ENCODE measurements around the gene IGFL4.

Gene IGFL4

GRCh38 chr19:46009530-46010510, 31.0 kb downstream of the IGFL4 start:
- H3K27ac ChIP-seq, result no peak overlapping the region
- DNase-seq (ENCODE audit: low spot score), result no peak
- TF ChIP-seq CTCF (conservative IDR thresholded peaks at IDR 0.05; ENCODE audit: low read depth), result peak; percentile 88
- ChIA-PET CTCF (interaction anchor here (0.5 to 1.6 kb wide), 11 partner anchors 11 to 700 kb away, joined by 3 to 8 read pairs (median 3); no protein-coding TSS in a partner anchor), POLR2A (ENCODE audit: low non-redundant PET) (no interaction called here)

DNA sequence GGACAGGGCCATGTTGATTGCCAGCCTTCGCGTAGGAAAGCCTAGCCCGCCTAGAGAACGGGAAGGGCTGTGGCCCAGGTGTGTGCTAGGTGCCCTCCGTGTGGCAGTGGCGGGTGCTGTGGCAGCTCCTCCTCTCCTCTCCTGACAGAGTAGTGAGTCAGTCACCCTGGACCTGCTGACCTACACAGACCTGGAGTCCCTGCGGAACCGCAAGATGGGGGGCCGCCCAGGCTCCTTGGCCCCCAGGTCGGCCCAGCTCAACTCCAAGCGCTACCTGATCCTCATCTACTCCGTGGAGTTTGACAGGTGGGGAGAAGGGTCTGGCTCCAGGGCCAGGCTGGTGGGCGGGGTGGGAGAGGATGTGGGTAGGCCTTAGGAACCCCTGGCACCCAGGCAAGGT, 34.4 kb downstream of the IGFL4 start:
- no peak overlapping the region for H3K27ac ChIP-seq
- no peak for TF ChIP-seq CTCF (conservative IDR thresholded peaks at IDR 0.05; ENCODE audit: low read depth)
- CTCF ChIA-PET, result interaction anchor here (0.6 kb wide), 1 partner anchor 624 kb away, joined by 3 read pairs; no protein-coding TSS in a partner anchor
- POLR2A ChIA-PET (ENCODE audit: low non-redundant PET), result no interaction called here
- DNase-seq (ENCODE audit: low spot score), result no peak

- DNase-seq (ENCODE audit: low spot score), result no peak
- ChIA-PET CTCF (no interaction called here), POLR2A (ENCODE audit: low non-redundant PET) (interaction anchor here (0.6 kb wide), 1 partner anchor 54 kb away, joined by 3 read pairs; no protein-coding TSS in a partner anchor)
- H3K27ac ChIP-seq, result peak overlapping the region; percentile 24; the same call in 1 of the 2 replicates
- no peak for TF ChIP-seq CTCF (conservative IDR thresholded peaks at IDR 0.05; ENCODE audit: low read depth)
These were observed 38.0 kb downstream of the IGFL4 start for GRCh38 chr19:46002678-46003275.

- DNase-seq (ENCODE audit: low spot score), result peak; percentile 60
- CTCF ChIA-PET, result no interaction called here
- no peak overlapping the region for H3K27ac ChIP-seq
- POLR2A ChIA-PET (ENCODE audit: low non-redundant PET), result no interaction called here
- TF ChIP-seq CTCF (conservative IDR thresholded peaks at IDR 0.05; ENCODE audit: low read depth), result no peak
These were observed 40.1 kb downstream of the IGFL4 start for GRCh38 chr19:46000491-46001246.

DNA sequence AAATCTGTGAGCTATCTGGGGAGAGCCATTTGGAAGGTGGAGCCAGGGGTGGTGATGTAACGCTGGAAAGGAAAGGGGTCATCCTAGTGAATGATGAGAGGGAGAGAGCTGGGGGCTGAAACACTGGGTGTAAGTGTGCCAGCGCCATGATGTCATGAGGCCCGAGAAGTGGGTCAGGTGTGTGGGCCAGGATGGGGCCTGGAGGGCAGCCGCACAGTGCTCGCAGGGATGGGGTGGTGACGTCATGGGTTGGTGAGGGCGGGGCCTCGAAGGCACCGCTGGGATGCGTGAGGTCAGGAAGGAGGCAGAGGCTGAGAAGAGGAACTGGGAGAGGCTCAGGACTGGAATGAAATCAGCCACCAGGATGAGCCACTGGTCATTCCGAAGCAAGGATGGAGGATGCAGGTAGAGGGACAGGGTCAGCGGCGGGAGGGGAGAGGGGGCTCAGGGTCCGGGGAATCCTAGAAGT, 41.1 kb downstream of the IGFL4 start:
- TF ChIP-seq CTCF (conservative IDR thresholded peaks at IDR 0.05; ENCODE audit: low read depth), result no peak
- ChIA-PET CTCF (no interaction called here), POLR2A (ENCODE audit: low non-redundant PET) (no interaction called here)
- no peak for DNase-seq (ENCODE audit: low spot score)
- no peak overlapping the region for H3K27ac ChIP-seq

- ChIA-PET CTCF (interaction anchor here (0.6 kb wide), 1 partner anchor 543 kb away, joined by 3 read pairs; no protein-coding TSS in a partner anchor), POLR2A (ENCODE audit: low non-redundant PET) (no interaction called here)
- DNase-seq (ENCODE audit: low spot score), result no peak
- H3K27ac ChIP-seq, result no peak overlapping the region
- TF ChIP-seq CTCF (conservative IDR thresholded peaks at IDR 0.05; ENCODE audit: low read depth), result no peak
These were observed 42.0 kb downstream of the IGFL4 start for GRCh38 chr19:45998834-45999233.
